ENCODE results near the gene CFAP47. TPM values are rescaled to one million over a fixed set of nuclear protein-coding genes. Genes with fewer than 3 reads are reported as not detected.

The CFAP47 gene
- total RNA-seq, 4 donors from 2014 or later: 0.09 TPM; not detected in 3

DNA sequence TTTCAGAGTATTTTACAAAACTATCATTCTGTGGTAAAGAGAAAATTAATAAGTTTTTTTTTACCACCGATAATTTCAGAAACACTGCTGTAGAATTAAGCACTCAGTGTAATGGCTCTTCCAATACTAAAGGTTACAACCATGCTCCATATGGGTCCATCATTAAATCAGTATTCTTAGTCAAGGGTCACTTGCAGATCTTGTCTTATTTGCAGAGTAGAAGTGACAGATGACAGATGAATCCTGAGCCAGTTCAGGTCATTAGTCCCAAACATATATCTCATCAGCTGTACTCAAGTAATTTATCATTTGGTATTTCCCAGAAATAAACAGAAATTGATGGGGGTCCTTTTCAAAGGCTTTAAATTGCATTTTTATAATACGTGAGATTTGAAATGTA, 182.9 kb downstream of the CFAP47 start:
- TF ChIP-seq, protein P1, sequence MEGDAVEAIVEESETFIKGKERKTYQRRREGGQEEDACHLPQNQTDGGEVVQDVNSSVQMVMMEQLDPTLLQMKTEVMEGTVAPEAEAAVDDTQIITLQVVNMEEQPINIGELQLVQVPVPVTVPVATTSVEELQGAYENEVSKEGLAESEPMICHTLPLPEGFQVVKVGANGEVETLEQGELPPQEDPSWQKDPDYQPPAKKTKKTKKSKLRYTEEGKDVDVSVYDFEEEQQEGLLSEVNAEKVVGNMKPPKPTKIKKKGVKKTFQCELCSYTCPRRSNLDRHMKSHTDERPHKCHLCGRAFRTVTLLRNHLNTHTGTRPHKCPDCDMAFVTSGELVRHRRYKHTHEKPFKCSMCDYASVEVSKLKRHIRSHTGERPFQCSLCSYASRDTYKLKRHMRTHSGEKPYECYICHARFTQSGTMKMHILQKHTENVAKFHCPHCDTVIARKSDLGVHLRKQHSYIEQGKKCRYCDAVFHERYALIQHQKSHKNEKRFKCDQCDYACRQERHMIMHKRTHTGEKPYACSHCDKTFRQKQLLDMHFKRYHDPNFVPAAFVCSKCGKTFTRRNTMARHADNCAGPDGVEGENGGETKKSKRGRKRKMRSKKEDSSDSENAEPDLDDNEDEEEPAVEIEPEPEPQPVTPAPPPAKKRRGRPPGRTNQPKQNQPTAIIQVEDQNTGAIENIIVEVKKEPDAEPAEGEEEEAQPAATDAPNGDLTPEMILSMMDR (IDR thresholded peaks at IDR 0.05): no peak
- ATAC-seq (ENCODE audit: low FRiP score): no peak
- no peak for DNase-seq (ENCODE audit: low spot score)

DNA sequence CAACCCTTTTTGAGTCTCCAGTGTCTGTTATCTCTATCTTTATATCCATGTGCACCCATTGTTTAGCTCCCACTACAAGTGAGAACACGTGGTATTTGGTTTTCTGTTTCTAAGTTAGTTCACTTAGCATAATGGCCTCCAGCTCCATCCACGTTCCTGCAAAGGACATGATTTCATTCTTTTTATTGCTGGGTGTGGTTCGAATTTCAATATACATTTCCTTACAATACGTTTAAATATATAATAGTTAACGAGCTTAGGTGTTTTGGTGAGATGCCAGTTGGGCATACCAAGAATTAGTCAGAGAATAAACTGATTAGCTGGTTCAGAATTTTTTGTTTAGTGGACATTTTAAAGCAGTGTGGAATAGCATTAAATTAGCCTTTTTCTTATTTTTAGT, 196.7 kb downstream of the CFAP47 start:
- TF ChIP-seq, protein P1 (IDR thresholded peaks at IDR 0.05): no peak
- ATAC-seq (ENCODE audit: low FRiP score): no peak
- no peak for DNase-seq (ENCODE audit: low spot score)

DNA sequence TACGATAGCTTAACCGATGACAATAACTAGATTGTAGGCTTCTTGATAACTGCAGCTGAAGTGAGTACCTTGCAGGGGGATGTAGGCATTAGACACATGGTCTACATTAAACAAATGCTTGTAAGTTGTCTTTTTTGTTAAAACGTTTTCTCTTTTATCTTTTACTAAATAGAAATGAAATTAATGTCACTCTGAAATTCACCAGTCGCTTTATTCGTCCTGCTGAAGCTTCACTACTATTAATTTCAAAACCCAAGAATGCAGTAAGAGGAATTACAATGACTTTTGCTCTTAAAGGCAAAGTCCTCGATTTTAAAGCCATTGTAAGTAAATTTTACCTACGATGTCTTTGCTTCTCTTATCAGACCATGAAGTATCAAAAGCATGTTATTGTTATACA, 239.7 kb downstream of the CFAP47 start:
- DNase-seq (ENCODE audit: low spot score) (no peak), ATAC-seq (ENCODE audit: low FRiP score) (no peak)
- TF ChIP-seq, protein P1 (IDR thresholded peaks at IDR 0.05): no peak

DNA sequence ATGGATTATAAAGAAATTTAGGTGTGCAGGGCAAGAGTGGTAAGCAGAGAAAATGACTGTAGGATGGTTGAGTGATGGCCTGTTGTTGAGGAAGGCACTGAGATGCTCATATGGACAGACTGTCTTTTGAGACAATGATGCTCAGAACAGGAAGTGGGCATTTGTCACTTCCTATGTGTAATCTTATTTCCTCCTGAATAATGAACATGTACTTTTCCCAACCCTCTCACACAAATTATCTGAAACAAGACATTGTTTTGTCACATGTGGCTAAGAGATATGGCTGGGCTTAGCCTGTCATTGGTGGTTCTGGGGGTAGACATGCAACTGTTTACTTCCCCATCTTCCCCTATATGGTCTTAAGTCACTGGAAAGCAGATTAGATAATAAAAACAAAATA, 240.5 kb downstream of the CFAP47 start:
- no peak for DNase-seq (ENCODE audit: low spot score)
- TF ChIP-seq, protein P1 (IDR thresholded peaks at IDR 0.05): no peak
- ATAC-seq (ENCODE audit: low FRiP score): no peak

DNA sequence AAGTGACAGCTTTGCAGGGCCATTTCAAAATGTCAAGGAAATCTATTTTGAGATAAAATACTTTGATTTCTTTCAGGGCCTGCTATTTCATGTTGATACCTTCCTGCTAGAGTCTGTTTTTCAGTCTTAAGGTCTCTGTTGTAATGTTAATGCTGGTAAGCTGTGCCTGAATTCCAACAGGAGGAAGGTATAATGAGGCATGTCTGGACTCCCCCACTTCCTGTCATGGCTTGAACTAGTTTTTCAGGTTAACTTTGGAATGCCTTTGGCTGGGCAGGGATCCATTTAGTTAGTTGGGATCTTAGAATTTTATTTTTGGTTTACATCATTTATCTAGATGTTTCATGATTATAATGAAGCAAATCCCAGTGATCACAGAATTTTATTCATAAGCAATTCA, 279.0 kb downstream of the CFAP47 start:
- ATAC-seq (ENCODE audit: low FRiP score) (no peak), DNase-seq (ENCODE audit: low spot score) (no peak)
- TF ChIP-seq, protein P1 (IDR thresholded peaks at IDR 0.05): no peak

DNA sequence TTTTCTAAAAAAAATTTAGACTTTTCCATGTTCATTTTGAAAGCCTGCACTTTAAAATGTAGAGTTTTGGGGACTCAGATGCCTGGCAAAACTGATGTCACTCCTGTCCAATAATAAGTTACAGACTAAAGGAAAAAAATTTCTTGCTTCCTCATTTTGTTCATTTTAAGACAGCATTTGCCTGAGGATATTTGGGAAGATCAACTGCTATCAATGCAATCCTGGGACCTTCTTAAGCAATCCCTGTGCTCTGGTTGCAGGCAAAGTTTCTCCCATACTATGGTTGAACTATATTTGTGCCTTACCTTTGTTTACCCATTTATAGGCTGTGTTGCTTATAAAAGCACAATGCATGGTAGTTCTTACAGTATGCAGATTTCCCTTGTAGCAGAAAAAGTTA, 280.4 kb downstream of the CFAP47 start:
- TF ChIP-seq, protein P1 (IDR thresholded peaks at IDR 0.05): no peak
- ATAC-seq (ENCODE audit: low FRiP score) (no peak), DNase-seq (ENCODE audit: low spot score) (no peak)

DNA sequence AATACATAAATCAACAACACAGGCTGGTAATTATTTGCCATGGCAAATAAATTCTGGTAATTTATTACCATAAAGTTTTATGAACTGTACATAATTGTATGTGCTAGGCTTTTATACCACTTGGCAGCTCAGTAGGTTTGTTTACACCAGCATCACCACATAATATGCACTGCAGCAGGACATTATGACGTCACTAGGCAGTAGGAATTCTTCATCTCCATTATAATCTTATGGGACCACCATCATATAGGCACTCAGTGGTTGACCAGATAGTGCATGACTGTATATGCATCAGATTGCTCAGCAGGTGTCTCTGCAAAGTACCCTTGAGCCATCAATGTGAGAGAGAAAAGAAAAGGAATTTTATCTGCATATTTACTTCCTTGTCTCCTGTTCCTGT, 295.4 kb downstream of the CFAP47 start:
- ATAC-seq (ENCODE audit: low FRiP score) (no peak), DNase-seq (ENCODE audit: low spot score) (no peak)
- TF ChIP-seq, protein P1 (IDR thresholded peaks at IDR 0.05): no peak
